B cell (primary cell): Measurements from ENCODE around the gene BNIP5. TPM values are rescaled to one million over a fixed set of nuclear protein-coding genes. Genes with fewer than 3 reads are reported as not detected.
A peak's percentile ranks its signal among the peaks of the same experiment; 100 is the strongest.

ENCODE experiments used
- ATAC-seq: fragments of 200-7000 bp; cut with Tn5 transposase; one replicate; pipeline ENCODE4 v1.10.0; 2021; ENCODE audit warnings: low read depth, mild to moderate bottlenecking, moderate number of reproducible peaks, moderate library complexity
- CTCF ChIA-PET: fragments of 350-600 bp; sonication (Branson Sonifier 250); formaldehyde crosslinking; loops from one replicate; lab custom pipeline; 2021; ENCODE audit warnings: antibody characterized with exemption, inconsistent platforms; lab: Charles Lee
- POLR2A ChIA-PET: fragments of 350-600 bp; sonication (Branson Sonifier 250); formaldehyde crosslinking; loops from one replicate; lab custom pipeline; 2021; ENCODE audit warnings: antibody characterized with exemption; lab: Charles Lee
- DNase-seq: peaks from one replicate; pipeline ENCODE4 v3.0.0; 2013
- H2AFZ ChIP-seq: 2 replicates; pipeline ENCODE4 v1.6.1; 2012; ENCODE audit warnings: mild to moderate bottlenecking, low read depth, low read length; ENCODE audit not compliant: insufficient read depth, poor library complexity, severe bottlenecking
- H3K27ac ChIP-seq, 2 donors: 1 replicate in 1 of 2; 2 replicates in 1 of 2; pipeline ENCODE4 v1.5.1; 2012 to 2013; ENCODE audit warnings: low read length in 2 of 2, mild to moderate bottlenecking in 2 of 2, moderate library complexity in 1 of 2
- H3K27me3 ChIP-seq, 4 experiments: fragments of 200-600 bp in 1 of 4; sonication (generic) in 1 of 4; replicated peaks in 1 of 4; 1 replicate in 2 of 4; 2 replicates in 2 of 4; pipeline versions ENCODE4 v1.6.1 to v1.7.0; 2013 to 2016; ENCODE audit warnings: low read length in 3 of 4, mild to moderate bottlenecking in 2 of 4, mixed read lengths in 1 of 4, moderate library complexity in 1 of 4; ENCODE audit not compliant: insufficient read depth in 4 of 4, control insufficient read depth in 3 of 4; ENCODE audit errors: control extremely low read depth in 1 of 4
- H3K36me3 ChIP-seq, 2 experiments: replicated peaks in 1 of 2; 1 replicate in 1 of 2; 2 replicates in 1 of 2; pipeline versions ENCODE4 v1.6.1 to v1.7.1; 2013; ENCODE audit warnings: low read length in 1 of 2; ENCODE audit not compliant: insufficient read depth in 2 of 2, control insufficient read depth in 1 of 2; ENCODE audit errors: control extremely low read depth in 1 of 2, extremely low read depth in 1 of 2
- H3K4me1 ChIP-seq, 2 donors: fragments of 200-600 bp in 1 of 2; sonication (generic) in 1 of 2; 1 replicate in 1 of 2; 2 replicates in 1 of 2; pipeline versions ENCODE4 v1.5.1 to v1.6.1; 2013 to 2017; ENCODE audit warnings: low read length in 2 of 2; ENCODE audit not compliant: control insufficient read depth in 2 of 2, insufficient read depth in 2 of 2
- H3K4me2 ChIP-seq: replicated peaks from 2 replicates; pipeline ENCODE3; 2012; ENCODE audit warnings: mild to moderate bottlenecking, low read depth, low read length; ENCODE audit not compliant: poor library complexity, severe bottlenecking
- H3K4me3 ChIP-seq, 5 experiments: fragments of 200-600 bp in 1 of 5; sonication (generic) in 1 of 5; 1 replicate in 3 of 5; 2 replicates in 2 of 5; pipeline versions ENCODE4 v1.5.1 to v1.7.0; 2011 to 2016; ENCODE audit warnings: low read length in 4 of 5, mild to moderate bottlenecking in 4 of 5, low read depth in 2 of 5, control low read depth in 1 of 5, moderate library complexity in 1 of 5; ENCODE audit not compliant: insufficient read depth in 1 of 5; ENCODE audit errors: control extremely low read depth in 1 of 5, extremely low read depth in 1 of 5
- H3K79me2 ChIP-seq: fragments of 200-600 bp; sonication (generic); one replicate; pipeline ENCODE4 v1.6.0; 2016; ENCODE audit warnings: low read length; ENCODE audit not compliant: control insufficient read depth, insufficient read depth
- H3K9ac ChIP-seq: fragments of 200-600 bp; sonication (generic); 2 replicates; pipeline ENCODE4 v1.6.1; 2017; ENCODE audit warnings: mild to moderate bottlenecking, low read length, moderate library complexity
- H3K9me3 ChIP-seq, 3 donors: one replicate each; pipeline versions ENCODE4 v1.6.1 to v1.7.1; 2013; ENCODE audit warnings: low read length in 2 of 3; ENCODE audit not compliant: control insufficient read depth in 2 of 3, insufficient read depth in 1 of 3; ENCODE audit errors: control extremely low read depth in 1 of 3
- H4K20me1 ChIP-seq: 2 replicates; pipeline ENCODE4 v1.6.0; 2012; ENCODE audit warnings: mild to moderate bottlenecking, low read length; ENCODE audit not compliant: insufficient read depth, control insufficient read depth, poor library complexity, severe bottlenecking
- H3K27ac Mint-ChIP-seq: one replicate; pipeline ENCODE4 v1.8.0; 2021; ENCODE audit warnings: mixed read lengths
- H3K27me3 Mint-ChIP-seq: one replicate; pipeline ENCODE4 v1.8.0; 2021; ENCODE audit warnings: mixed read lengths
- H3K4me1 Mint-ChIP-seq: one replicate; pipeline ENCODE4 v1.8.0; 2021; ENCODE audit warnings: mixed read lengths
- H3K4me3 Mint-ChIP-seq: one replicate; pipeline ENCODE4 v1.8.0; 2021; ENCODE audit warnings: mixed read lengths
- H3K9me3 Mint-ChIP-seq: one replicate; pipeline ENCODE4 v1.8.0; 2022; ENCODE audit warnings: mixed read lengths; ENCODE audit not compliant: insufficient read depth
- CTCF ChIP-seq: fragments of 200-600 bp; IDR thresholded peaks from one replicate; pipeline ENCODE4 v1.8.0; 2022; ENCODE audit warnings: antibody characterized with exemption, mild to moderate bottlenecking
- EZH2 ChIP-seq: IDR thresholded peaks from 2 replicates; pipeline ENCODE4 v1.6.1; 2012; ENCODE audit warnings: borderline replicate concordance, low read depth, mild to moderate bottlenecking, moderate library complexity, low read length; ENCODE audit not compliant: insufficient read depth, poor library complexity, severe bottlenecking
- WGBS: methylation state at CpG from one replicate; pipeline ENCODE4 v1.1.5; 2013; ENCODE audit warnings: missing lambda C conversion rate; ENCODE audit not compliant: insufficient coverage; 5-methylcytosine and 5-hydroxymethylcytosine counted together
- intact Hi-C: fragments of 100-400 bp; cut with micrococcal nuclease; formaldehyde crosslinking; loops from one replicate; pipeline ENCODE4 v1.10.0; 2022
- polyA plus RNA-seq: library from polyadenylated mRNA; depleted of rRNA; stranded (reverse); fragments of >200 nt; gene quantifications from 2 replicates; pipeline ENCODE4 v1.2.3, GENCODE V29; 2012
- total RNA-seq, 2 donors: library from RNA; stranded (reverse); fragments of 120-200 nt in 1 of 2; gene quantifications; 1 replicate in 1 of 2; 2 replicates in 1 of 2; pipeline versions ENCODE4 v1.2.3 to v1.2.4, GENCODE V29; 2013 to 2022

The BNIP5 gene
- total and polyA plus RNA-seq, 2 donors (not counting 1 experiment from before 2014, with no cell fraction given) = 0.06 to 0.10 TPM

GRCh38 chr6:36340618-36341454 is 4.1 kb upstream of the BNIP5 start:
- no peaks in the 10 kb centered on the region for H3K9me3 Mint-ChIP-seq
- peak overlapping the region; percentile 84 for H3K4me3 Mint-ChIP-seq
- Histone ChIP-seq H3K79me2 (no peaks in the 10 kb centered on the region), H3K4me3 (peak overlapping the region in 3 of 5 experiments; percentile 11 to 43 (median 27)), H3K9ac (peak overlapping the region; percentile 53), H4K20me1 (no peaks in the 10 kb centered on the region), H3K27me3 (peaks cover 0 to 7% (median 0%) of the 10 kb centered on the region in 4 experiments), H2AFZ (peak overlapping the region; percentile 85), H3K4me2 (peak overlapping the region; percentile 72), H3K4me1 (peaks cover 15 to 26% of the 10 kb centered on the region in 2 donors), H3K9me3 (peaks cover 0 to under 1% (median 0%) of the 10 kb centered on the region in 3 donors), H3K36me3 (no peaks in the 10 kb centered on the region), H3K27ac (no peak overlapping the region)
- peak; percentile 77 for DNase-seq
- peaks cover 15% of the 10 kb centered on the region for H3K27me3 Mint-ChIP-seq
- WGBS = 35% methylated on average over 29 of the region's 36 CpGs
- peak; percentile 84 for ATAC-seq
- peaks cover 18% of the 10 kb centered on the region for H3K4me1 Mint-ChIP-seq
- ChIA-PET CTCF (interaction anchor here (0.7 to 4.2 kb wide), 27 partner anchors 8 to 1449 kb away, joined by 3 to 32 read pairs (median 4); partner anchors contain the start of gene MAPK14), POLR2A (interaction anchor here (0.7 kb wide), 1 partner anchor 419 kb away, joined by 3 read pairs; no protein-coding TSS in a partner anchor)
- peak; percentile 99 for TF ChIP-seq CTCF
- TF ChIP-seq EZH2 = no peak
- peak overlapping the region; percentile 70 for H3K27ac Mint-ChIP-seq
- intact Hi-C loops = loop anchor here (1.0 to 5.0 kb wide), 2 partner anchors 19 to 314 kb away; partner anchors contain the start of gene MAPK14

- WGBS = 84% methylated on average over 12 of the region's 12 CpGs
- POLR2A ChIA-PET = no interaction called here
- H3K4me3 Mint-ChIP-seq = peak overlapping the region; percentile 84
Observed at GRCh38 chr6:36340306-36340617, 3.6 kb upstream of the BNIP5 start.

More at GRCh38 chr6:36340306-36340617, 3.6 kb upstream of the BNIP5 start:
- Mint-ChIP-seq H3K9me3 (no peaks in the 10 kb centered on the region), H3K4me1 (peaks cover 18% of the 10 kb centered on the region), H3K27me3 (peaks cover 21% of the 10 kb centered on the region), H3K27ac (no peak overlapping the region)
- Histone ChIP-seq H3K9me3 (no peaks in the 10 kb centered on the region), H3K27ac (no peak overlapping the region), H4K20me1 (no peaks in the 10 kb centered on the region), H3K4me3 (no peak overlapping the region), H3K9ac (no peak overlapping the region), H3K36me3 (no peaks in the 10 kb centered on the region), H3K4me2 (no peak overlapping the region), H3K27me3 (peaks cover 0 to 11% (median 0%) of the 10 kb centered on the region in 4 experiments), H3K79me2 (no peaks in the 10 kb centered on the region), H2AFZ (no peak overlapping the region), H3K4me1 (peaks cover 15 to 26% of the 10 kb centered on the region in 2 donors)
- CTCF ChIA-PET = interaction anchor here (1.2 to 4.2 kb wide), 11 partner anchors 7 to 442 kb away, joined by 3 to 32 read pairs (median 9); no protein-coding TSS in a partner anchor
- intact Hi-C loops = loop anchor here (5.0 kb wide), 1 partner anchor 313 kb away; the partner anchor contains the start of gene MAPK14
- TF ChIP-seq EZH2 (no peak), CTCF (no peak)
- DNase-seq = no peak
- ATAC-seq = no peak
